ENCODE measurements around the gene NEMP2.

Gene NEMP2

DNA sequence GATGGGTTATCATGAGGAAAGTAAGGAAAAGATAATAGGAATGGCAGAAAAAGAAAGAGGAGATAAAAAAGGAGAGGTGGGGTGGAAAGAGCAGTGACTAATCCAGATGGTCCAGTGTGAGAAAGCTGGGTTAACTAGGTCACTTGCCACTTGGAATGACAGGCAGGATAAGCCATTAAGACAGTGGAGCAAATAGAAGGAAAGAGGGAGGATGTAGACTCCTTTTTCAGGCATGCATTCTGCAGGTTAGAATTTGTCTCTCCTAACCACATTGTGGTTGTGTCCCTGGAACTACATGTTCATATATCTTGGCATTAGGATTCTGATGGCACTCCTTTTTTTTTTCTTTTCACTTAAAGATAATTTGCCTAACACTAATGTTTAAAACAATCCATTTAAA is 13.4 kb upstream of the NEMP2 start:
- Histone ChIP-seq H3K4me3 (ENCODE audit: low read depth, low read length) (no peak overlapping the region), H3K79me2 (no peaks in the 10 kb centered on the region), H3K4me1 (no peaks in the 10 kb centered on the region), H3K9me3 (ENCODE audit: control insufficient read depth, low read length) (no peaks in the 10 kb centered on the region), H2AFZ (no peak overlapping the region), H3K27ac (no peak overlapping the region), H3K27me3 (ENCODE audit: control insufficient read depth, insufficient read depth, low read length) (no peaks in the 10 kb centered on the region), H3K4me2 (ENCODE audit: low read length) (no peak overlapping the region), H3K9ac (no peak overlapping the region), H3K36me3 (ENCODE audit: control insufficient read depth, insufficient read depth, low read length) (no peaks in the 10 kb centered on the region)
- TF ChIP-seq, protein P1, sequence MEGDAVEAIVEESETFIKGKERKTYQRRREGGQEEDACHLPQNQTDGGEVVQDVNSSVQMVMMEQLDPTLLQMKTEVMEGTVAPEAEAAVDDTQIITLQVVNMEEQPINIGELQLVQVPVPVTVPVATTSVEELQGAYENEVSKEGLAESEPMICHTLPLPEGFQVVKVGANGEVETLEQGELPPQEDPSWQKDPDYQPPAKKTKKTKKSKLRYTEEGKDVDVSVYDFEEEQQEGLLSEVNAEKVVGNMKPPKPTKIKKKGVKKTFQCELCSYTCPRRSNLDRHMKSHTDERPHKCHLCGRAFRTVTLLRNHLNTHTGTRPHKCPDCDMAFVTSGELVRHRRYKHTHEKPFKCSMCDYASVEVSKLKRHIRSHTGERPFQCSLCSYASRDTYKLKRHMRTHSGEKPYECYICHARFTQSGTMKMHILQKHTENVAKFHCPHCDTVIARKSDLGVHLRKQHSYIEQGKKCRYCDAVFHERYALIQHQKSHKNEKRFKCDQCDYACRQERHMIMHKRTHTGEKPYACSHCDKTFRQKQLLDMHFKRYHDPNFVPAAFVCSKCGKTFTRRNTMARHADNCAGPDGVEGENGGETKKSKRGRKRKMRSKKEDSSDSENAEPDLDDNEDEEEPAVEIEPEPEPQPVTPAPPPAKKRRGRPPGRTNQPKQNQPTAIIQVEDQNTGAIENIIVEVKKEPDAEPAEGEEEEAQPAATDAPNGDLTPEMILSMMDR (IDR thresholded peaks at IDR 0.05): no peak

DNA sequence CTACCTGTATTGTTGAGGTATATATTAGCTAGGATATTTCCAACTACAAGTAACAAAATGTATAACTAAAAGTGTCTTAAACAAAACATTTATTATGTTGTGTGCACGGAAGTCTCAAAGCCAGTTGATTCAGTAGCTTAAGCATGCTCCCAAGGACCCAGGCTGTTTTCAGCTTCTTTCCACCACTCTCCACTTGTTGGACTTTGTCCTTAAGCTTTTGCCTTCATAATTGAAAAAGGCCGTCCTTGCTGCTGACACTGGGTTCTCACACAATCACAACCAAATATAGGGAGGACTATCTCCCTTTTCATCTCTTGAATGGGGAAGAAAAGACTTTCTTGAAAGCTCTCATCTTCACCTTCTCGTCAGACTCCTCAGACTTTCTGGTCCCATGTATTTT is 12.2 kb upstream of the NEMP2 start:
- Histone ChIP-seq H3K4me2 (ENCODE audit: low read length) (no peak overlapping the region), H3K4me3 (ENCODE audit: low read depth, low read length) (no peak overlapping the region), H3K27me3 (ENCODE audit: control insufficient read depth, insufficient read depth, low read length) (no peaks in the 10 kb centered on the region), H2AFZ (no peak overlapping the region), H3K79me2 (no peaks in the 10 kb centered on the region), H3K9ac (no peak overlapping the region), H3K9me3 (ENCODE audit: control insufficient read depth, low read length) (no peaks in the 10 kb centered on the region), H3K27ac (no peak overlapping the region), H3K4me1 (no peaks in the 10 kb centered on the region), H3K36me3 (ENCODE audit: control insufficient read depth, insufficient read depth, low read length) (no peaks in the 10 kb centered on the region)
- TF ChIP-seq, protein P1 (IDR thresholded peaks at IDR 0.05): no peak

DNA sequence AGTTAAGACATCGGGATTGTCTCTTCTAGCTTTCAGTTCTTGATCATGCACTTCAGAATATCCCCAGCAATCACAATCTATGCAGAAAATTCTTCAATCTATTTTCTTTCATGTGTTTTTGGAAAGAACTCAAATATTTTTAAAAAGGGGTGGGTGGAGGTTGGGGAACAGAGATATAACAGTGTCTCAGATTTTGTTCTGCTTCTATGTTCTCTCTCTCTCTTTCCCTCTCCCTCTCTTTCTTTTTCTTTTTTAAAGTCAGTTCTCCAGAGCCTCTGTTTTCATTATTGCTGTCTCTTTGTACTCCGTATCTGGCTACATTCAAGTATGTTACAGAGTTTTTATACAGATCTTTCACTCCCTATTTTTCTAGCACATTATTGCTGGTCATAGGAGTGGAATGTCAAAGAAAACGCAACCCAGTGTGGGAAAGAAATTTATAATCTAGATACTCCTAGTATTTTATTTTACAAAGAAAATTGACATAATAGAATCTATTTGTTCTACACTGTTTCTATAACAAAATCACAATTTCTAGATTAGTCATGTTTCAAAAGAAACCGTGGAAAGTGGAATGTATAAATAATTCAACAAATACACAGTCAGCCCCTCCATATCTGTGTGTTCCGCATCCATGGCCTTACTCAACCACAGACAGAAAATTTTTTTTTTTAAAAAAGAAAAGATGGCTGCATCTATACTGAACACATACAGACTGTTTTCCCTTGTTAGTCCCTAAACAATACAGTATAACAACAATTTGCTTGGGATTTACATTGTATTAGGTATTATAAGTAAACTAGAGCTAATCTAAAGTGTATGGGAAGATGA is 11.2 kb upstream of the NEMP2 start:
- Histone ChIP-seq H3K4me3 (ENCODE audit: low read depth, low read length) (no peak overlapping the region), H3K27me3 (ENCODE audit: control insufficient read depth, insufficient read depth, low read length) (no peaks in the 10 kb centered on the region), H3K9me3 (ENCODE audit: control insufficient read depth, low read length) (no peaks in the 10 kb centered on the region), H3K27ac (no peak overlapping the region), H3K9ac (no peak overlapping the region), H3K4me1 (no peaks in the 10 kb centered on the region), H3K4me2 (ENCODE audit: low read length) (no peak overlapping the region), H3K79me2 (no peaks in the 10 kb centered on the region), H2AFZ (no peak overlapping the region), H3K36me3 (ENCODE audit: control insufficient read depth, insufficient read depth, low read length) (no peaks in the 10 kb centered on the region)
- TF ChIP-seq, protein P1 (IDR thresholded peaks at IDR 0.05): no peak

DNA sequence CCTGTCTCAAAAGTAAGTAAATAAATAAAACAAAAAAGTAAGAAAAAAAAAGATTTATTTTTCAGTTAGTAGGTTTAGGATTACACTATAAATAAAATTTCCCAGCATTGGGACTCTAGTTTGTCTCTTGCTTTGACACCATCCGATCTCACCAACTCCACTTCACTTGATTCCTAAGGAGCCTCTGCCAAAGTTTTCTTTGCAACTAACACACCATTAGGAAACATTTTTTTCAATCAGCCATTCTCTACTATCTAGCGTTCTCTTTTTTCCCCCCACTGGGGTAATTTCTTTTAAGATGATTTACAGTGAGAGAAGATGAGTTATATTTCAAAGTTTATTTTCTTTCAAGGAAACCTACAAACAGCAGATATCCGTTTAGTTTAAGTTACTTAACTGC is 10.6 kb upstream of the NEMP2 start:
- Histone ChIP-seq H3K9me3 (ENCODE audit: control insufficient read depth, low read length) (no peaks in the 10 kb centered on the region), H2AFZ (no peak overlapping the region), H3K4me3 (ENCODE audit: low read depth, low read length) (no peak overlapping the region), H3K9ac (no peak overlapping the region), H3K4me2 (ENCODE audit: low read length) (no peak overlapping the region), H3K27ac (no peak overlapping the region), H3K4me1 (no peaks in the 10 kb centered on the region), H3K79me2 (no peaks in the 10 kb centered on the region), H3K36me3 (ENCODE audit: control insufficient read depth, insufficient read depth, low read length) (no peaks in the 10 kb centered on the region), H3K27me3 (ENCODE audit: control insufficient read depth, insufficient read depth, low read length) (no peaks in the 10 kb centered on the region)
- TF ChIP-seq, protein P1 (IDR thresholded peaks at IDR 0.05): no peak

DNA sequence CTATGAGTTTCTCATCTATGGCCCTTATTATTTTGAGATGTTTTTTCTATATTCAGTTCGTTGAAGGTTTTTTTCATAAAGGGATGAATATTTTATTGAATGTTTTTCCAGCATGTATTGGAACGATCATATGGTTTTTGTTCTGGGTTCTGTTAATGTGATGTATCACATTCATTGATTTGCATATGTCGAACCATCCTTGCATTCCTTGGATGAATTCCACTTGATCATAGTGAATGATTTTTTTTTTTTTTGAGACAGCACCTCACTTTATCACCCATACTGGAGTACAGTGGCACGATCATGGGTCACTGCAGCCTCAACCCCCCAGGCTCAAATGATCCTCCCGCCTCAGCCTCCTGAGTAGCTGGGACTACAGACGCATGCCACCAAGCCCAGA is 5.5 kb upstream of the NEMP2 start:
- H3K9me3 ChIP-seq (ENCODE audit: control insufficient read depth, low read length): peaks cover 4% of the 10 kb centered on the region
- H3K9ac ChIP-seq: no peak overlapping the region
- H2AFZ ChIP-seq: no peak overlapping the region
- H3K79me2 ChIP-seq: no peaks in the 10 kb centered on the region
- H3K4me1 ChIP-seq: no peaks in the 10 kb centered on the region
- H3K27me3 ChIP-seq (ENCODE audit: control insufficient read depth, insufficient read depth, low read length): no peaks in the 10 kb centered on the region
- H3K4me2 ChIP-seq (ENCODE audit: low read length): no peak overlapping the region
- TF ChIP-seq, protein P1 (IDR thresholded peaks at IDR 0.05): no peak
- H3K27ac ChIP-seq: no peak overlapping the region
- no peak overlapping the region for H3K4me3 ChIP-seq (ENCODE audit: low read depth, low read length)
- H3K36me3 ChIP-seq (ENCODE audit: control insufficient read depth, insufficient read depth, low read length): no peaks in the 10 kb centered on the region

All from parathyroid adenoma (tissue), 2 donors.